ENCODE data around the gene DNAJC7.

DNA sequence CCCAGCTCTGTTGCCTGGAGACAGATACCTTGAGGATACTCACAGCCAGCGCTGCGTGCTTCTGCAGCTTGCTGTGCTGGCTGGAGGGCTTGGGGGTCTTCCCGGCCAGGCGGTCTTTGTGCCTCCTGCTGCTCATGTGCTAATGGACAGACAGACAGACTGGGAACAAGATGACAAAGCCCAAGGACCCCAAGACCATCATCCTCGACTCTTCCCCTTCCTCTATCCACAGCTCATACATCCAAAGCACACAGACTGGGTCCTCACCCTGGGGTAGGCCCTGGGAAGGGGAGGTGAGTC is 10.3 kb upstream of the DNAJC7 start:
- TF ChIP-seq POLR2A (IDR thresholded peaks at IDR 0.05) (no peak), POLR2AphosphoS5 (IDR thresholded peaks at IDR 0.05) (no peak)
- TF ChIP-seq, protein P1, sequence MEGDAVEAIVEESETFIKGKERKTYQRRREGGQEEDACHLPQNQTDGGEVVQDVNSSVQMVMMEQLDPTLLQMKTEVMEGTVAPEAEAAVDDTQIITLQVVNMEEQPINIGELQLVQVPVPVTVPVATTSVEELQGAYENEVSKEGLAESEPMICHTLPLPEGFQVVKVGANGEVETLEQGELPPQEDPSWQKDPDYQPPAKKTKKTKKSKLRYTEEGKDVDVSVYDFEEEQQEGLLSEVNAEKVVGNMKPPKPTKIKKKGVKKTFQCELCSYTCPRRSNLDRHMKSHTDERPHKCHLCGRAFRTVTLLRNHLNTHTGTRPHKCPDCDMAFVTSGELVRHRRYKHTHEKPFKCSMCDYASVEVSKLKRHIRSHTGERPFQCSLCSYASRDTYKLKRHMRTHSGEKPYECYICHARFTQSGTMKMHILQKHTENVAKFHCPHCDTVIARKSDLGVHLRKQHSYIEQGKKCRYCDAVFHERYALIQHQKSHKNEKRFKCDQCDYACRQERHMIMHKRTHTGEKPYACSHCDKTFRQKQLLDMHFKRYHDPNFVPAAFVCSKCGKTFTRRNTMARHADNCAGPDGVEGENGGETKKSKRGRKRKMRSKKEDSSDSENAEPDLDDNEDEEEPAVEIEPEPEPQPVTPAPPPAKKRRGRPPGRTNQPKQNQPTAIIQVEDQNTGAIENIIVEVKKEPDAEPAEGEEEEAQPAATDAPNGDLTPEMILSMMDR (IDR thresholded peaks at IDR 0.05) = no peak
